SJSA1 (cell line): Measurements from ENCODE around the gene SLX4IP. TPM values are rescaled to one million over a fixed set of nuclear protein-coding genes. Genes with fewer than 3 reads are reported as not detected.
"Not testable (repeated sequence)": the region's sequence is repeated elsewhere in the genome, so short reads cannot be mapped to it uniquely, and the experiment has no call there.

Experiments used
- DNase-seq, 2 experiments: peaks; one replicate each; pipeline ENCODE4 v3.0.0-alpha.2; 2015 to 2020; ENCODE audit warnings: low spot score in 2 of 2, low read depth in 1 of 2
- H3K27ac ChIP-seq: fragments of 250-450 bp; sonication (Bioruptor Pico); 2 replicates; pipeline ENCODE4 v1.5.1; 2020; ENCODE audit warnings: mild to moderate bottlenecking, moderate library complexity
- H3K27me3 ChIP-seq: fragments of 250-450 bp; sonication (Bioruptor Pico); replicated peaks from 2 replicates; pipeline ENCODE4 v1.5.1; 2020; ENCODE audit warnings: mild to moderate bottlenecking, moderate library complexity
- H3K36me3 ChIP-seq: fragments of 250-450 bp; sonication (Bioruptor Pico); 2 replicates; pipeline ENCODE4 v1.5.1; 2020; ENCODE audit warnings: mild to moderate bottlenecking
- H3K4me1 ChIP-seq: fragments of 250-450 bp; sonication (Bioruptor Pico); replicated peaks from 2 replicates; pipeline ENCODE4 v1.6.1; 2021; ENCODE audit warnings: mild to moderate bottlenecking
- H3K4me3 ChIP-seq: fragments of 250-450 bp; sonication (Bioruptor Pico); 2 replicates; pipeline ENCODE4 v1.5.1; 2020; ENCODE audit warnings: mild to moderate bottlenecking
- H3K9me3 ChIP-seq: fragments of 250-450 bp; sonication (Bioruptor Pico); replicated peaks from 2 replicates; pipeline ENCODE4 v1.5.1; 2020; ENCODE audit warnings: mild to moderate bottlenecking
- total RNA-seq: library from RNA; depleted of rRNA; stranded (reverse); fragments of >200 nt; shearing (Covaris generic); gene quantifications from 2 replicates; pipeline ENCODE4 v1.2.3, GENCODE V29; 2014; rRNA removed

The SLX4IP gene
- total RNA-seq = 4.0 and 5.9 TPM in 2 replicates

GRCh38 chr20:10434832-10435812 lies at the start of gene SLX4IP:
TSS of gene SLX4IP (plus strand) at chr20:10435305. CDS start at chr20:10458205, 22,900 bp downstream.
- H3K36me3 ChIP-seq = peaks cover 5% of the 10 kb centered on the region; the same call in 1 of the 2 replicates
- peaks cover 19% of the 10 kb centered on the region for H3K4me1 ChIP-seq
- H3K4me3 ChIP-seq = peak within 1 kb of the TSS; percentile 69
- H3K27ac ChIP-seq = peak within 1 kb of the TSS; percentile 87
- H3K9me3 ChIP-seq = no peaks in the 10 kb centered on the region
- no peaks in the 10 kb centered on the region for H3K27me3 ChIP-seq
- DNase-seq = peak; percentile 90 to 93

GRCh38 chr20:10385850-10386544 lies 49.1 kb upstream of the SLX4IP start:
- Histone ChIP-seq H3K27me3 (no peaks in the 10 kb centered on the region), H3K27ac (no peak overlapping the region), H3K4me1 (peaks cover 11% of the 10 kb centered on the region), H3K9me3 (no peaks in the 10 kb centered on the region), H3K36me3 (no peaks in the 10 kb centered on the region), H3K4me3 (no peak overlapping the region)
- no peak for DNase-seq

- peak in 1 of 2 experiments; percentile 18 for DNase-seq
- Histone ChIP-seq H3K4me3 (no peak overlapping the region), H3K27me3 (no peaks in the 10 kb centered on the region), H3K27ac (peak overlapping the region; percentile 31; the same call in 1 of the 2 replicates), H3K4me1 (peaks cover 11% of the 10 kb centered on the region), H3K36me3 (no peaks in the 10 kb centered on the region), H3K9me3 (no peaks in the 10 kb centered on the region)
These were observed 47.4 kb upstream of the SLX4IP start for GRCh38 chr20:10387686-10388085.

GRCh38 chr20:10388597-10388996 lies 46.5 kb upstream of the SLX4IP start:
- Histone ChIP-seq H3K4me3 (no peak overlapping the region), H3K27me3 (no peaks in the 10 kb centered on the region), H3K9me3 (no peaks in the 10 kb centered on the region), H3K27ac (no peak overlapping the region), H3K36me3 (no peaks in the 10 kb centered on the region), H3K4me1 (peaks cover 11% of the 10 kb centered on the region)
- DNase-seq = no peak

- Histone ChIP-seq H3K4me3 (no peak overlapping the region), H3K4me1 (peaks cover 11% of the 10 kb centered on the region), H3K27me3 (no peaks in the 10 kb centered on the region), H3K9me3 (no peaks in the 10 kb centered on the region), H3K27ac (no peak overlapping the region), H3K36me3 (no peaks in the 10 kb centered on the region)
- no peak for DNase-seq
These were observed 44.4 kb upstream of the SLX4IP start for GRCh38 chr20:10390709-10391108.

- H3K9me3 ChIP-seq = not testable (repeated sequence)
These were observed 40.4 kb upstream of the SLX4IP start for GRCh38 chr20:10394752-10395151.

GRCh38 chr20:10398834-10399369 lies 36.2 kb upstream of the SLX4IP start:
- Histone ChIP-seq H3K27ac (no peak overlapping the region), H3K27me3 (no peaks in the 10 kb centered on the region), H3K4me3 (no peak overlapping the region), H3K36me3 (no peaks in the 10 kb centered on the region), H3K9me3 (no peaks in the 10 kb centered on the region), H3K4me1 (no peaks in the 10 kb centered on the region)
- DNase-seq = no peak

More at GRCh38 chr20:10394752-10395151, 40.4 kb upstream of the SLX4IP start:
- H3K4me1 ChIP-seq, H3K27ac ChIP-seq, H3K4me3 ChIP-seq, DNase-seq, H3K27me3 ChIP-seq, H3K36me3 ChIP-seq: not testable (repeated sequence)

- no peak for DNase-seq
- H3K36me3 ChIP-seq = peaks cover 8% of the 10 kb centered on the region; the same call in 1 of the 2 replicates
- no peaks in the 10 kb centered on the region for H3K27me3 ChIP-seq
- H3K4me1 ChIP-seq = no peaks in the 10 kb centered on the region
- H3K4me3 ChIP-seq = no peak overlapping the region
- H3K27ac ChIP-seq = no peak overlapping the region
- no peaks in the 10 kb centered on the region for H3K9me3 ChIP-seq
These were observed 32.0 kb upstream of the SLX4IP start for GRCh38 chr20:10402938-10403608.

- no peak for DNase-seq
- no peaks in the 10 kb centered on the region for H3K27me3 ChIP-seq
- no peaks in the 10 kb centered on the region for H3K9me3 ChIP-seq
- H3K4me1 ChIP-seq = no peaks in the 10 kb centered on the region
- peaks cover 8% of the 10 kb centered on the region; the same call in 1 of the 2 replicates for H3K36me3 ChIP-seq
- no peak overlapping the region for H3K4me3 ChIP-seq
- H3K27ac ChIP-seq = no peak overlapping the region
These were observed 31.0 kb upstream of the SLX4IP start for GRCh38 chr20:10404023-10404628.

GRCh38 chr20:10404959-10405530 lies 30.1 kb upstream of the SLX4IP start:
- DNase-seq = no peak
- Histone ChIP-seq H3K9me3 (no peaks in the 10 kb centered on the region), H3K4me3 (no peak overlapping the region), H3K27me3 (no peaks in the 10 kb centered on the region), H3K4me1 (no peaks in the 10 kb centered on the region), H3K27ac (no peak overlapping the region), H3K36me3 (peaks cover 8% of the 10 kb centered on the region; the same call in 1 of the 2 replicates)

GRCh38 chr20:10408108-10408813 lies 26.8 kb upstream of the SLX4IP start:
- H3K9me3 ChIP-seq = no peaks in the 10 kb centered on the region
- H3K27me3 ChIP-seq = no peaks in the 10 kb centered on the region
- no peak overlapping the region for H3K4me3 ChIP-seq
- H3K36me3 ChIP-seq = peaks cover 18% of the 10 kb centered on the region; the same call in 1 of the 2 replicates
- H3K27ac ChIP-seq = no peak overlapping the region
- DNase-seq = no peak
- no peaks in the 10 kb centered on the region for H3K4me1 ChIP-seq

GRCh38 chr20:10411673-10412072 lies 23.4 kb upstream of the SLX4IP start:
- Histone ChIP-seq H3K4me1 (peaks cover 12% of the 10 kb centered on the region), H3K4me3 (no peak overlapping the region), H3K36me3 (peaks cover 25% of the 10 kb centered on the region), H3K27me3 (no peaks in the 10 kb centered on the region), H3K9me3 (no peaks in the 10 kb centered on the region), H3K27ac (no peak overlapping the region)
- no peak for DNase-seq
